ENCODE data around the gene EFR3B.
A peak's percentile ranks its signal among the peaks of the same experiment; 100 is the strongest.
"Not testable (repeated sequence)": the region's sequence is repeated elsewhere in the genome, so short reads cannot be mapped to it uniquely, and the experiment has no call there.

Gene EFR3B

DNA sequence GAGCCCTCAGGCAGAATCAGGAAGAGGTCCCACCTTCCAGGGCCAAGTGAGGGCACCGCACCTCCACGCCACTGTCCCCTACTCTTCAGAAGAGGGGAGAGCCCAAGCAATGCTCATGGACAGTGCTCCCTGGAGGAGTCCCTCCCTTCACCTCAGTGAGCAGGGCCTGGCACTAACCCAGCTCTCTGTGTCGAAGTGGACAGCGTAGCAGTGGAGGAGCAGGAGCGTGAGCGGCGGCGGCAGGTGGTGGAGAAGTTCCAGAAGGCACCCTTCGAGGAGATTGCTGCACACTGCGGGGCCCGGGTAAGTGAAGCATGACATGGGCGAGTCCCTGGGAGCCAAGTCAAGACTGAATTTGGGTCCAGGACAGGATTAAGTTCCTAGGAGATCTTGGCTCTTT is 109.8 kb downstream of the EFR3B start:
- 93% methylated on average over 12 of the region's 12 CpGs for WGBS
- no peak overlapping the region for H3K27ac ChIP-seq (ENCODE audit: low read depth, low read length)
- no peak overlapping the region for H3K9ac ChIP-seq (ENCODE audit: low read depth, low read length)
- H3K4me1 ChIP-seq (ENCODE audit: insufficient read depth, low read length), result no peaks in the 10 kb centered on the region
- H3K9me3 ChIP-seq (ENCODE audit: insufficient read depth, low read depth, low read length), result no peaks in the 10 kb centered on the region
- H3K4me3 ChIP-seq (ENCODE audit: low read length), result no peak overlapping the region
- H3K27me3 ChIP-seq (ENCODE audit: insufficient read depth, low read length), result no peaks in the 10 kb centered on the region
- no peaks in the 10 kb centered on the region for H3K36me3 ChIP-seq (ENCODE audit: insufficient read depth, low read length)

DNA sequence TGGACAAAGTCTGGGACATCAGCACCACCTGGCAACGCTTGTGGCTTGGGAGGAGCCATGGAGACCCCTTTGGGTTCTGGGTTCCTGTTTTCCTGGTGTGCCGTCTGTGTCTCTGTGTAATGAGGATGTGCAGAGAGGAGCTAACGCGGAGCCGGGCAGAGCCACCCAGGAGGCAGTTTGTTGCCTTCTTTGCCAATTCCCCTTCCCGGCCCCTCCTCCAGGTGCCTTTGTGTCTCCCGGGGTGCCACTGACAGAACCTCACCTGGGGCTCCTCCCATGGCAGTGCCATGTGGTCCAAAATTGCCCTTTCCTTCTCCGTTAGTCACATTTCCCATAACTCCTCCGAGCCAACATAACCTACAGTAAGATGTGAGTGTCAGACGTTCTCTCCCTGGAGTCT is 113.5 kb downstream of the EFR3B start:
- H3K4me3 ChIP-seq (ENCODE audit: low read length), result no peak overlapping the region
- 88% methylated on average over 10 of the region's 10 CpGs for WGBS
- peaks cover 4% of the 10 kb centered on the region for H3K4me1 ChIP-seq (ENCODE audit: insufficient read depth, low read length)
- no peaks in the 10 kb centered on the region for H3K36me3 ChIP-seq (ENCODE audit: insufficient read depth, low read length)
- no peaks in the 10 kb centered on the region for H3K27me3 ChIP-seq (ENCODE audit: insufficient read depth, low read length)
- H3K27ac ChIP-seq (ENCODE audit: low read depth, low read length), result no peak overlapping the region
- H3K9me3 ChIP-seq (ENCODE audit: insufficient read depth, low read depth, low read length), result no peaks in the 10 kb centered on the region
- H3K9ac ChIP-seq (ENCODE audit: low read depth, low read length), result no peak overlapping the region

DNA sequence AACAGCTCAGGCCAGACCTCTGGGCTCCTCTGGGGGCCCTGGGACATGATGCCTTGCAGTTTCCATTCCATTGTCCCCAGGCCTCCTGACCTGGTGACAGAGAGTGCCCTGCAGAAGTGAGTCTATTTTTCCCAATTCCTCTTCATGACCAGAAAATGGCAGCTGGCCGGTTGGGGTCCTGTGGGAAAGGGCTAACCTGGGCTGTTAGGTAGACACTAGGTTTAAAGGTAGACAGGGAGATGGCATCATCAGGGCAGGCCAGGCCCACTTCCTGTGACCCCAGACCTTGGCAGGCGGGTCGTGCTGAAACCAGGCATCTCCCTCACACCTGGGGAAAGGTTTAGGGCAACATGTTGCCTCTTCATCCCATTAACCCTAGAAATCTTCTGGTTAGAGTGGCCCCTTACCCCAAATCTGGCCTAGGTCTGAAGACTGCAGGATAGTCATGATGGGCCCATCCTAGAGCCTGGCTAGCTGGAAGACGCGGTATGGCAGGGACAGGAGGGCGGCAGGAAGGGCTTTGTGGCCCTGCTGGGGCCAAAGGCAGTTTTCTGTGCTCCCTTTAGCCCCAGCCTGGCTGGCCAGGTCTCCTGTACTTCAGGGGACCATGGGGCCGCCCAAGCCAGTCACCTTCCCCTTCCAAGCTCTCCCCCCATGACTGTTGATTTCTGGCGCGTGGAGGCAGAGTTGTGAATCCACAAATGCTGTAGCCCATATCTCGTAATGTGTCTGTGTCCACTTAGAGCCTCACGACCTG is 116.4 kb downstream of the EFR3B start:
- Histone ChIP-seq H3K36me3 (ENCODE audit: insufficient read depth, low read length) (no peaks in the 10 kb centered on the region), H3K27me3 (ENCODE audit: insufficient read depth, low read length) (no peaks in the 10 kb centered on the region), H3K4me1 (ENCODE audit: insufficient read depth, low read length) (peaks cover 4% of the 10 kb centered on the region), H3K27ac (ENCODE audit: low read depth, low read length) (no peak overlapping the region), H3K9me3 (ENCODE audit: insufficient read depth, low read depth, low read length) (no peaks in the 10 kb centered on the region), H3K9ac (ENCODE audit: low read depth, low read length) (no peak overlapping the region), H3K4me3 (ENCODE audit: low read length) (no peak overlapping the region)
- 94% methylated on average over 11 of the region's 11 CpGs for WGBS

DNA sequence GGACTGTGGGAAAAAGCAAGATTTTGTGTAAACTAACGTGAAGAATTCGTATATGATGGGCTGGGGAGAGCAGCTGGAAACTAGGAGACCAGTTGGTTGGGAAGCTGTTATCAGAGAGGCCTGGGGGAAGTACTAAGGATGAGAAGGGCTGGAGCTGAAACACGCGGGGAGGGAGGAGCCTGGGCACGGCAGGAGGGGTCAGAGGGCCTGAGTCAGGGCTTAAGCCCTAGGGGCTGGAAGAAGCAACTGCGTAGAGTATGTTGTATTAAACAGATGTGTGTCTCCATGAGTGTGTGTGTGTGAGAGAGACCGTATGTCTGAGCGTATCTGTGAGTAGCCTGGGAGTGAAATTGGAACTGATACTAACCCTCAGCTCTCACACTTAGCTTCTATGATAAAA is 118.1 kb downstream of the EFR3B start:
- Histone ChIP-seq H3K27me3 (ENCODE audit: insufficient read depth, low read length) (peaks cover 4% of the 10 kb centered on the region; the same call in 1 of the 2 replicates), H3K9ac (ENCODE audit: low read depth, low read length) (no peak overlapping the region), H3K9me3 (ENCODE audit: insufficient read depth, low read depth, low read length) (no peaks in the 10 kb centered on the region), H3K4me3 (ENCODE audit: low read length) (no peak overlapping the region), H3K4me1 (ENCODE audit: insufficient read depth, low read length) (peaks cover 4% of the 10 kb centered on the region), H3K27ac (ENCODE audit: low read depth, low read length) (no peak overlapping the region), H3K36me3 (ENCODE audit: insufficient read depth, low read length) (no peaks in the 10 kb centered on the region)
- WGBS, result 54% methylated on average over 7 of the region's 8 CpGs

DNA sequence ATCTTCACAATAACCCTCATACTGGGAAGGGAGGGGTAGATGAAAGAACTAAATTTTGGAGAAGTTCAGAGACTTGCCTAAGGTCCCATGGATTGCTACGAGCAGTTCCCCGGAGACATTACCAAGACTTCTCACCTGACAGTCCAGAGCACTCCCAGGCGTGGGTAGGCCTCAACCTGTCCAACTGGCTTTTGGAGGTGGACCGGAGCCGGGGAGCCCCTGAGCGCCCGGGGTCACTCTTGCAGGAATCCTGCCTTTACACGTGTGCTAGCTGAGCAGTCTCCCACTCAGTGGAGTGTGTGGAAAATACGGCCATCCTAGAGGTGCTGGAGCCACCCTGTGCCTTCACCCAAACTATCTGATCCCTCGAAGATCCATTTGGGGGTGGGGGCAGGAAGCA is 118.5 kb downstream of the EFR3B start:
- H3K9me3 ChIP-seq (ENCODE audit: insufficient read depth, low read depth, low read length), result no peaks in the 10 kb centered on the region
- H3K4me1 ChIP-seq (ENCODE audit: insufficient read depth, low read length), result peaks cover 4% of the 10 kb centered on the region
- H3K9ac ChIP-seq (ENCODE audit: low read depth, low read length), result no peak overlapping the region
- H3K4me3 ChIP-seq (ENCODE audit: low read length), result no peak overlapping the region
- WGBS, result 95% methylated on average over 10 of the region's 10 CpGs
- no peaks in the 10 kb centered on the region for H3K36me3 ChIP-seq (ENCODE audit: insufficient read depth, low read length)
- H3K27ac ChIP-seq (ENCODE audit: low read depth, low read length), result no peak overlapping the region
- peaks cover 8% of the 10 kb centered on the region; the same call in 1 of the 2 replicates for H3K27me3 ChIP-seq (ENCODE audit: insufficient read depth, low read length)

DNA sequence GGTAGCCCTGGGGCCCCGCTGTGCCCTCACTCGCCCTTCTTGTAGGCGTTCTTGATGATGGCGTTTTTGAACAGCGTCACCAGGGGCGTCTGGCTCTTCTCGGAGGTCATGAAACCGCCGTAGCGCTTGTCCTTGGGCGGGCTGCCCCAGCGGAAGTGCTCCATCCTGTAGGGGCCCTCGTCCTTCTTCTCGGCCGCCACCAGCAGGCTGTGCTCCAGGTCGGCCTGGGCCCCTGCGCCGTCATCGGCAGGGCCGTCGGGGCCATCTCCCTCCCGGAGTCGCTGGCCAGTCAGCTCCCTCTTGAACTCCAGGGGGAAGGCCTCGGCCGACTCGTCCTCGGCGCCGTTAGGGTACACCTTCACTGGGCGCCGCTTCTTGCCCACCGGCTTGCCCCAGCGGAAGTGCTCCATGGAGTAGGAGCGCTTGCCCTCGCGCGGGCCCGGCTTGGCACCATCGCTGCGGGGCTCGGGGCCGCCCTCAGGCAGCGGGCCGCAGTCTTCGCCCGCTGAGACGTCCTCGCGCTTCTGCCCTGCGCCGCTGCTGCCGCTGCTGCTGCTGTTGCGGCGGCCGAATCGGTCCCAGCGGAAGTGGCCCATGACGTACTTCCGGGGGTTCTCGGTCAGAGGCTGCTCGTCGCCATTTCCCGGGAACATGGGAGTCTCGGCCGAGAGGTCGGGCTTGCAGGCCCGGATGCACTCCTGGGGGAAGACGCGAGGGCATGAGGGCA is 119.3 kb downstream of the EFR3B start:
- Histone ChIP-seq H3K4me3 (ENCODE audit: low read length) (no peak overlapping the region), H3K9ac (ENCODE audit: low read depth, low read length) (no peak overlapping the region), H3K27me3 (ENCODE audit: insufficient read depth, low read length) (peaks cover 15% of the 10 kb centered on the region), H3K36me3 (ENCODE audit: insufficient read depth, low read length) (no peaks in the 10 kb centered on the region), H3K27ac (ENCODE audit: low read depth, low read length) (no peak overlapping the region), H3K9me3 (ENCODE audit: insufficient read depth, low read depth, low read length) (no peaks in the 10 kb centered on the region), H3K4me1 (ENCODE audit: insufficient read depth, low read length) (peaks cover 4% of the 10 kb centered on the region)
- WGBS, result 92% methylated on average over 69 of the region's 69 CpGs

DNA sequence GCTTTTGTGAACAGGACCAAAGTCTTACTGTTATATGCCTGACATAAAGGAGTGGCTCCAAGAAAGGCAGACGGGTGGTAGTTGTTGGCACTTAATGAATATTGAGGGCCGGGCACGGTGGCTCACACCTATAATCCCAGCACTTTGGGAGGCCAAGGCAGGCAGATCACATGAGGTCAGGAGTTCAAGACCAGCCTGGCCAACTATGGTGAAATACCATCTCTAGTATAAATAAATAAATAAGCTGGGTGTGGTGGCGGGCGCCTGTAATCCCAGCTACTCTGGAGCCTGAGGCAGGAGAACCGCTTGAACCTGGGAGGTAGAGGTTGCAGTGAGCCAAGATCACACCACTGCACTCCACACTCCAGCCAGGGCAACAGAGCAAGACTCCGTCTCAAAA is 120.2 kb downstream of the EFR3B start:
- not testable (repeated sequence) for H3K4me1 ChIP-seq (ENCODE audit: insufficient read depth, low read length); H3K9ac ChIP-seq (ENCODE audit: low read depth, low read length); H3K9me3 ChIP-seq (ENCODE audit: insufficient read depth, low read depth, low read length); H3K4me3 ChIP-seq (ENCODE audit: low read length); H3K36me3 ChIP-seq (ENCODE audit: insufficient read depth, low read length); H3K27ac ChIP-seq (ENCODE audit: low read depth, low read length)
- H3K27me3 ChIP-seq (ENCODE audit: insufficient read depth, low read length), result peaks cover 23% of the 10 kb centered on the region
- WGBS, result 92% methylated on average over 4 of the region's 7 CpGs

DNA sequence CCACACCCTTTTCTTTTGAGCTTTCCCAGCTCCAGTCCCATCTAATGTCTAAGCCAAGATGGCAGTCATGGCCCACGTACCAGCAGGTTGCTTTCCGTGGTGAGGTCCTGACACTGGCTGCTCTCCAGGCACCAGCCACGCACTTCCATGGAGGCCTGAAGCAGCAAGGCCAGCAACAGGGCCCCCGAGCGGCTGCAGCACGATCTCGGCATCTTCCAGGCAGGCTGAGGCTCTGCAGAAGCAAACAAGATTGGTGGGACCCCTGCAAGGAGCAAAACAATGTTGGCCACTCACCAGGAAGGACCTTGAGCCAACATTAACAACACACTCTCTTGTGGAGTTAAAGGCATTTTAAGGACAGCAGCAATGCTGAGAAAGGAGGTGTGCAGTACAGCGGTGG is 122.7 kb downstream of the EFR3B start:
- Histone ChIP-seq H3K9ac (ENCODE audit: low read depth, low read length) (no peak overlapping the region), H3K36me3 (ENCODE audit: insufficient read depth, low read length) (no peaks in the 10 kb centered on the region), H3K4me1 (ENCODE audit: insufficient read depth, low read length) (peaks cover 4% of the 10 kb centered on the region), H3K9me3 (ENCODE audit: insufficient read depth, low read depth, low read length) (no peaks in the 10 kb centered on the region), H3K4me3 (ENCODE audit: low read length) (no peak overlapping the region), H3K27ac (ENCODE audit: low read depth, low read length) (no peak overlapping the region), H3K27me3 (ENCODE audit: insufficient read depth, low read length) (peaks cover 48% of the 10 kb centered on the region)
- 75% methylated on average over 8 of the region's 8 CpGs for WGBS

DNA sequence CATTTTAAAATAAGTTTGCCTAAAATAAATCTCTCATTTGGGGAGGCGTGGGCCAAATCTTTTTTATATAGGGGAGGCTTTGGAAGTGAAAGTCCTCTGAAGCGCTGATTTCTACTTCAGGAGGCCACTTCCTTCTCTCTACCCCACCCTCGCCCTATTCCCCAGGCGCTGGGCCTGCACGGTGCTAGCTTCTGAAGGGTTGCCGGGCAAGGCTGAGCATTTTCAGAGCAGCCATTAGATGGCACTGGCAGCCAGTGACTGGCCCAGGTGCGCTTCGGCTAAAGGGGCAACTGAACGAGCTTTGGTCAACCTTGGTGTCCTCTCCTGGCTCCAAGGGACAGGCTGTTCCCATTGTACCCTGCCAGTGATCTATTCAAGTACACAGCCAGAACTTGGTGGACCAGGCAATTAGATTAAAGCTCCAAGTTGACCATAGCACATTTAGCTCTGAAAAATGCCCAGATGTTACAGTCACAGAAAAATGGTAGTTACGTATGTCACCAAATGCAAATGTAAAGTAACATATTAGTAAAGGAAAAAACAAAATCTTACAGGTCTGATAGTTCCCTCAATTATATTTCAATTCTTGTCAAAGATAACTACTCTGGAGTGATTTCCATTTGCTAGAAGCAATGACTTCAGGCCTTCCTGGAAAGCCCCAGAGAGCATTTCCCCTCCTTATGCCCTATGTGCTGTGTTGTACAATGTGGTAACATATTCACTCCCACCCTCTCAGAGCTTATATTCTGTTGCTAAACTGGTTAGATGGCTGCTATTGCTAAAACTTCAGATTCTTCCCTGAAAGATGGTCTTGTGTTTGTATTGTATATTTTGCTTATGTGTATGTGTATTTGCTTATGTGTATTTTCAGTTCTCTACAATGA is 124.4 kb downstream of the EFR3B start:
- Histone ChIP-seq H3K4me3 (ENCODE audit: low read length) (no peak overlapping the region), H3K9ac (ENCODE audit: low read depth, low read length) (no peak overlapping the region), H3K27ac (ENCODE audit: low read depth, low read length) (no peak overlapping the region), H3K27me3 (ENCODE audit: insufficient read depth, low read length) (peaks cover 57% of the 10 kb centered on the region), H3K9me3 (ENCODE audit: insufficient read depth, low read depth, low read length) (no peaks in the 10 kb centered on the region), H3K36me3 (ENCODE audit: insufficient read depth, low read length) (no peaks in the 10 kb centered on the region), H3K4me1 (ENCODE audit: insufficient read depth, low read length) (no peaks in the 10 kb centered on the region)
- 35% methylated on average over 9 of the region's 10 CpGs for WGBS

DNA sequence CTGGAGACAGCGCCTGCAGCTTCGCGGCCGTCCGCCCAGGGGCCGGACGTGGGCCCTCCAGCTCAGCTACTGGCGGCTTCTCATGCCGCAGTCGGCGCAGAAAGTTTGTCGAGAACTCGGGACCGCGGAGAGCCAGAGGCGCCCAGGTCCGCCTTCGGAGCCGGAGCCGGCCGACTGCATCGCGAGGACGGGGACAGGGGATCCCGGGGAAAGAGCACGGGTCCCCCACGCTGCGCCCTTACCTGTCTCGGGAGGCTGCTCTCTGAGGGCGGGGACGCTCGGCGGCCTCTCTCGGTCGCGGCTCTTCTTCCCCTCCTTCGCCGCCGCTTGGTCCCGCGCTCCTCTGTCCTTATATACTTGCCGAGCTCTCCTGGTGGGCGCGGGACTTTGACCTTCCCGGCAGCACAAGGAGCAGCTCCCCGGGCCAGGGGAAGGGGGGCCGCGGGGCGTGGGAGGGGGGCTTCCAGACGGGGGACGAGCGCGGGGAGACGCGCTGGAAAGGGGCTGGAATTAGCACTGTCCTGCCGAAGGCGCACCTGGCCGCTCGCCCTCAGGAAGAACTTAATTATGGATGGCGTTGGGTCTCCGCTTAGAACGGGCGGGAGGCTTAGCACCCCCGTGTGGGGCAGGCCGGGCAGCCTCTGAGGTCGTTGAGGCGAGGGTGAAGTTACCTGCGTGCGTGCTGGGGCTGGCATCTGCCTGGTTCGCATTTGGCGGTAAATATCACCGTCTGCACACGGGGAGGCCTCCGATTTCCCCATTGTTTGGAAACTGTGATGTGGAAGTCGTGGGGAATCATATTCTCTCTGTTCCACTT is 126.6 kb downstream of the EFR3B start, which contains the start of gene POMC:
Gene POMC, minus strand, starts transcription at position 325 of the 817 bp plus-strand sequence. CDS start 3,808 bp downstream, outside the sequence.
- no peaks in the 10 kb centered on the region for H3K36me3 ChIP-seq (ENCODE audit: insufficient read depth, low read length)
- WGBS, result 3% methylated on average over 75 of the region's 75 CpGs
- H3K27me3 ChIP-seq (ENCODE audit: insufficient read depth, low read length), result peaks cover 57% of the 10 kb centered on the region
- H3K9ac ChIP-seq (ENCODE audit: low read depth, low read length), result peak within 1 kb of the TSS; percentile 68
- no peaks in the 10 kb centered on the region for H3K4me1 ChIP-seq (ENCODE audit: insufficient read depth, low read length)
- H3K4me3 ChIP-seq (ENCODE audit: low read length), result peak within 1 kb of the TSS; percentile 65
- H3K9me3 ChIP-seq (ENCODE audit: insufficient read depth, low read depth, low read length), result no peaks in the 10 kb centered on the region
- H3K27ac ChIP-seq (ENCODE audit: low read depth, low read length), result no peak within 1 kb of the TSS

Data from HUES64 (cell line).